Spleen (tissue), 11 donors: ENCODE measurements around the gene RABGAP1. TPM values are rescaled to one million over a fixed set of nuclear protein-coding genes. Genes with fewer than 3 reads are reported as not detected.

Source experiments
- DNase-seq: peaks from one replicate; pipeline ENCODE4 v3.0.0-alpha.2; 2020
- H3K27ac ChIP-seq, 8 donors: fragments of 200-600 bp; sonication (generic) in 7 of 8; 1 replicate in 4 of 8; 2 replicates in 4 of 8; pipeline versions ENCODE4 v1.5.0 to v1.8.0; 2016 to 2021; ENCODE audit warnings: inconsistent platforms in 4 of 8, mild to moderate bottlenecking in 4 of 8, moderate library complexity in 1 of 8
- H3K27me3 ChIP-seq, 7 donors: fragments of 200-600 bp; sonication (generic) in 6 of 7; replicated peaks in 1 of 7; 1 replicate in 4 of 7; 2 replicates in 3 of 7; pipeline versions ENCODE4 v1.5.0 to v1.8.0; 2016 to 2021; ENCODE audit warnings: inconsistent platforms in 3 of 7, mild to moderate bottlenecking in 1 of 7
- H3K36me3 ChIP-seq, 6 donors: fragments of 200-600 bp; sonication (generic) in 5 of 6; 1 replicate in 4 of 6; 2 replicates in 2 of 6; pipeline versions ENCODE4 v1.5.0 to v1.8.0; 2016 to 2021; ENCODE audit warnings: inconsistent platforms in 2 of 6
- H3K4me1 ChIP-seq, 6 donors: fragments of 200-600 bp; sonication (generic) in 5 of 6; 1 replicate in 3 of 6; 2 replicates in 3 of 6; pipeline versions ENCODE4 v1.5.0 to v1.8.0; 2016 to 2021; ENCODE audit warnings: inconsistent platforms in 3 of 6
- H3K4me3 ChIP-seq, 8 donors: fragments of 200-600 bp; sonication (generic) in 7 of 8; 1 replicate in 4 of 8; 2 replicates in 4 of 8; pipeline versions ENCODE4 v1.5.0 to v1.8.0; 2016 to 2021; ENCODE audit warnings: inconsistent platforms in 4 of 8, mild to moderate bottlenecking in 4 of 8, moderate library complexity in 2 of 8
- H3K9me3 ChIP-seq, 8 donors: fragments of 200-600 bp; sonication (generic) in 7 of 8; 1 replicate in 4 of 8; 2 replicates in 4 of 8; pipeline versions ENCODE4 v1.5.0 to v1.8.0; 2016 to 2021; ENCODE audit warnings: inconsistent platforms in 4 of 8
- CTCF ChIP-seq, 11 experiments: fragments of 200-600 bp in 7 of 11; fragments of 450-650 bp in 4 of 11; sonication (generic) in 4 of 11; IDR thresholded peaks in 8 of 11; conservative IDR thresholded peaks in 3 of 11; 1 replicate in 7 of 11; 2 replicates in 4 of 11; pipeline versions ENCODE4 v1.4.0 to v1.8.0; 2016 to 2021; ENCODE audit warnings: antibody characterized with exemption in 11 of 11, inconsistent platforms in 4 of 11, mild to moderate bottlenecking in 1 of 11
- POLR2A ChIP-seq, 3 donors: fragments of 450-650 bp; IDR thresholded peaks; one replicate each; pipeline ENCODE4 v1.5.1; 2017; ENCODE audit warnings: antibody characterized with exemption in 3 of 3, mild to moderate bottlenecking in 1 of 3
- POLR2AphosphoS5 ChIP-seq, 3 donors: sonication (generic); formaldehyde crosslinking; IDR thresholded peaks; one replicate each; pipeline ENCODE4 v1.5.1; 2017; ENCODE audit warnings: antibody characterized with exemption in 3 of 3
- WGBS, 5 donors: extraction: QIAGEN DNeasy Blood & Tissue Kit in 3 of 5; methylation state at CpG; one replicate each; pipeline versions ENCODE4 v1.1.5 to v1.1.7; 2013 to 2018; 5-methylcytosine and 5-hydroxymethylcytosine counted together
- intact Hi-C: fragments of 100-400 bp; cut with DNase I; formaldehyde crosslinking; loops from one replicate; pipeline ENCODE4 v1.15.0; 2023; ENCODE audit warnings: low total_unique reads
- polyA plus RNA-seq, 3 donors: library from polyadenylated mRNA; stranded (reverse); fragments of 200-250 nt; gene quantifications; one replicate each; pipeline ENCODE4 v1.2.1, GENCODE V29; 2013
- total RNA-seq, 7 donors: library from RNA; depleted of rRNA in 3 of 7; stranded (reverse); fragments of >200 nt in 3 of 7; fragmentation: NEBNext Ultra II Directional in 4 of 7; extraction: Animal tissue kit (Norgen Biotek cat#: 25700) in 4 of 7; gene quantifications; one replicate each; pipeline versions ENCODE4 v1.1.0 to v1.2.1, GENCODE V29; 2016 to 2021
- donor health status: healthy with polysubstance abuse.
- donor health status: DM: no; HTN: no; CAD: no; lungs with moderate emphysema.
- donor health status: DM: no; HTN: no; CAD: no.
- donor health status: Bipolar disorder and iron deficiency.
- donor health status: healthy.
- donor health status: DM: no; HTN: no; CAD: no.
- donor health status: DM: yes; HTN: yes; CAD: no.

RABGAP1 gene
- total and polyA plus RNA-seq, 10 donors = 7.4 to 65.7 (median 48.6) TPM

- intact Hi-C loops = no loop called here
- no peak overlapping the region for H3K27ac ChIP-seq
- TF ChIP-seq POLR2A (IDR thresholded peaks at IDR 0.05) = no peak
- no peak for TF ChIP-seq CTCF (IDR thresholded peaks at IDR 0.05 in 8 of 11, conservative IDR thresholded peaks at IDR 0.05 in 3 of 11)
- TF ChIP-seq POLR2AphosphoS5 (IDR thresholded peaks at IDR 0.05) = no peak
These were observed 13.5 kb downstream of the RABGAP1 start for GRCh38 chr9:122954253-122954691.

GRCh38 chr9:122955961-122956360 lies 15.1 kb downstream of the RABGAP1 start:
- intact Hi-C loops = no loop called here
- no peak for DNase-seq

More at GRCh38 chr9:122954253-122954691, 13.5 kb downstream of the RABGAP1 start:
- H3K36me3 ChIP-seq = peaks cover 0 to 25% (median 0%) of the 10 kb centered on the region in 6 donors
- no peak for DNase-seq
- no peaks in the 10 kb centered on the region for H3K9me3 ChIP-seq
- H3K4me1 ChIP-seq = peaks cover 0 to 38% (median 3%) of the 10 kb centered on the region in 6 donors
- no peaks in the 10 kb centered on the region for H3K27me3 ChIP-seq
- no peak overlapping the region for H3K4me3 ChIP-seq

GRCh38 chr9:122961139-122961538 lies 20.3 kb downstream of the RABGAP1 start:
- intact Hi-C loops = no loop called here
- peaks cover 0 to 68% (median 12%) of the 10 kb centered on the region in 6 donors for H3K36me3 ChIP-seq
- DNase-seq = no peak
- peaks cover 0 to 14% (median 10%) of the 10 kb centered on the region in 8 donors for H3K9me3 ChIP-seq
- 85 to 97% (median 93%) methylated on average over 1 of the region's 1 CpG for WGBS, 5 donors
- no peaks in the 10 kb centered on the region for H3K27me3 ChIP-seq
- no peak overlapping the region for H3K27ac ChIP-seq
- H3K4me1 ChIP-seq = peaks cover 0 to 2% (median 0%) of the 10 kb centered on the region in 6 donors
- H3K4me3 ChIP-seq = no peak overlapping the region
- no peak for TF ChIP-seq POLR2A (IDR thresholded peaks at IDR 0.05)
- TF ChIP-seq CTCF (IDR thresholded peaks at IDR 0.05 in 8 of 11, conservative IDR thresholded peaks at IDR 0.05 in 3 of 11) = no peak
- TF ChIP-seq POLR2AphosphoS5 (IDR thresholded peaks at IDR 0.05) = no peak

More at GRCh38 chr9:122955961-122956360, 15.1 kb downstream of the RABGAP1 start:
- no peak for TF ChIP-seq CTCF (IDR thresholded peaks at IDR 0.05 in 8 of 11, conservative IDR thresholded peaks at IDR 0.05 in 3 of 11)
- TF ChIP-seq POLR2AphosphoS5 (IDR thresholded peaks at IDR 0.05) = no peak
- Histone ChIP-seq H3K4me3 (no peak overlapping the region), H3K9me3 (peaks cover 0 to 11% (median 8%) of the 10 kb centered on the region in 8 donors), H3K27ac (no peak overlapping the region), H3K36me3 (peaks cover 0 to 42% (median 12%) of the 10 kb centered on the region in 6 donors), H3K27me3 (no peaks in the 10 kb centered on the region), H3K4me1 (peaks cover 0 to 31% (median 3%) of the 10 kb centered on the region in 6 donors)

GRCh38 chr9:122975196-122975595 lies 34.4 kb downstream of the RABGAP1 start:
- intact Hi-C loops = no loop called here
- Histone ChIP-seq H3K27me3 (no peaks in the 10 kb centered on the region), H3K36me3 (peaks cover 0 to 44% (median 0%) of the 10 kb centered on the region in 6 donors), H3K4me3 (no peak overlapping the region), H3K9me3 (no peaks in the 10 kb centered on the region), H3K4me1 (peaks cover 0 to 16% (median 8%) of the 10 kb centered on the region in 6 donors), H3K27ac (peak overlapping the region in 6 of 8 donors; percentile 3 to 75 (median 62))
- WGBS, 5 donors = 38 to 68% (median 52%) methylated on average over 2 of the region's 2 CpGs
- no peak for TF ChIP-seq POLR2AphosphoS5 (IDR thresholded peaks at IDR 0.05)
- no peak for DNase-seq
